ENCODE results near the gene A3GALT2.
A peak's percentile ranks its signal among the peaks of the same experiment; 100 is the strongest.

Gene A3GALT2

GRCh38 chr1:33347650-33347992, 26.7 kb upstream of the A3GALT2 start:
- peak; percentile 75 for DNase-seq (ENCODE audit: low read depth)
- TF ChIP-seq CTCF (conservative IDR thresholded peaks at IDR 0.05; ENCODE audit: low read depth, low read length): no peak

GRCh38 chr1:33346927-33347649, 26.2 kb upstream of the A3GALT2 start:
- peak; percentile 94 for DNase-seq (ENCODE audit: low read depth)
- TF ChIP-seq CTCF (conservative IDR thresholded peaks at IDR 0.05; ENCODE audit: low read depth, low read length): no peak
- peak overlapping the region; percentile 78 for H3K4me3 ChIP-seq (ENCODE audit: low read depth, low read length)

More at GRCh38 chr1:33347650-33347992, 26.7 kb upstream of the A3GALT2 start:
- H3K4me3 ChIP-seq (ENCODE audit: low read depth, low read length): peak overlapping the region; percentile 78

GRCh38 chr1:33346533-33346926, 25.6 kb upstream of the A3GALT2 start:
- TF ChIP-seq CTCF (conservative IDR thresholded peaks at IDR 0.05; ENCODE audit: low read depth, low read length): no peak
- peak overlapping the region; percentile 78 for H3K4me3 ChIP-seq (ENCODE audit: low read depth, low read length)
- no peak for DNase-seq (ENCODE audit: low read depth)

GRCh38 chr1:33344896-33345560, 24.1 kb upstream of the A3GALT2 start:
- no peak for TF ChIP-seq CTCF (conservative IDR thresholded peaks at IDR 0.05; ENCODE audit: low read depth, low read length)
- peak overlapping the region; percentile 8 for H3K4me3 ChIP-seq (ENCODE audit: low read depth, low read length)
- DNase-seq (ENCODE audit: low read depth): peak; percentile 34

GRCh38 chr1:33343539-33343938, 22.6 kb upstream of the A3GALT2 start:
- DNase-seq (ENCODE audit: low read depth): peak; percentile 74
- no peak for TF ChIP-seq CTCF (conservative IDR thresholded peaks at IDR 0.05; ENCODE audit: low read depth, low read length)
- H3K4me3 ChIP-seq (ENCODE audit: low read depth, low read length): no peak overlapping the region

- H3K4me3 ChIP-seq (ENCODE audit: low read depth, low read length): peak overlapping the region; percentile 1
- peak; percentile 23 for TF ChIP-seq CTCF (conservative IDR thresholded peaks at IDR 0.05; ENCODE audit: low read depth, low read length)
- peak; percentile 99 for DNase-seq (ENCODE audit: low read depth)
Measured at GRCh38 chr1:33342041-33342723, 21.3 kb upstream of the A3GALT2 start.

All from choroid plexus epithelial cell (primary cell).